K562 (cell line): ENCODE data around the gene ZNF350. TPM values are rescaled to one million over a fixed set of nuclear protein-coding genes. Genes with fewer than 3 reads are reported as not detected.

ENCODE experiments used
- FOXJ3 ChIP-seq: sonication (generic); formaldehyde crosslinking; IDR thresholded peaks from 2 replicates; pipeline ENCODE4 v1.4.0; 2020; ENCODE audit warnings: mild to moderate bottlenecking, missing genetic modification reagents
- MCM2 ChIP-seq: fragments of 450-650 bp; IDR thresholded peaks from 2 replicates; pipeline ENCODE4 v1.6.1; 2017; ENCODE audit warnings: low read depth, mild to moderate bottlenecking
- MCM5 ChIP-seq: fragments of 450-650 bp; IDR thresholded peaks from 2 replicates; pipeline ENCODE4 v1.6.1; 2016; ENCODE audit warnings: low read depth
- PRPF4 ChIP-seq: fragments of 200-400 bp; formaldehyde crosslinking; IDR thresholded peaks from one replicate; pipeline ENCODE4 v1.6.1; 2017; ENCODE audit warnings: low read length, low read depth, mild to moderate bottlenecking; ENCODE audit not compliant: insufficient read depth, poor library complexity, severe bottlenecking
- SNIP1 ChIP-seq: fragments of 450-650 bp; IDR thresholded peaks from 2 replicates; pipeline ENCODE4 v1.7.1; 2017; ENCODE audit warnings: low read depth, mild to moderate bottlenecking
- TOE1 ChIP-seq, 2 experiments: fragments of 450-650 bp in 1 of 2; sonication (generic) in 1 of 2; formaldehyde crosslinking in 1 of 2; IDR thresholded peaks; 2 replicates each; pipeline versions ENCODE4 v1.7.1 to v1.8.0; 2016 to 2022; ENCODE audit warnings: borderline replicate concordance in 2 of 2, mild to moderate bottlenecking in 2 of 2, antibody characterized with exemption in 1 of 2, inconsistent platforms in 1 of 2, low read depth in 1 of 2, missing genetic modification reagents in 1 of 2, moderate library complexity in 1 of 2
- TSC22D4 ChIP-seq: fragments of 450-650 bp; IDR thresholded peaks from 2 replicates; pipeline ENCODE4 v1.6.1; 2016; ENCODE audit warnings: missing genetic modification characterization, missing biosample characterization, control low read depth
- U2AF1 ChIP-seq: fragments of 200-400 bp; formaldehyde crosslinking; optimal IDR thresholded peaks from 2 replicates; pipeline ENCODE3; 2017; ENCODE audit warnings: mild to moderate bottlenecking, low read depth, low read length, moderate library complexity
- ZBTB49 ChIP-seq: sonication (generic); formaldehyde crosslinking; IDR thresholded peaks from 2 replicates; pipeline ENCODE4 v1.8.0; 2022; ENCODE audit warnings: missing genetic modification reagents, mild to moderate bottlenecking, borderline replicate concordance
- ZNF253 ChIP-seq: fragments of 250-450 bp; sonication (Bioruptor Pico); conservative IDR thresholded peaks from 2 replicates; pipeline ENCODE4 v1.6.1; 2021; ENCODE audit warnings: mild to moderate bottlenecking
- ZNF395 ChIP-seq: fragments of 200-800 bp; sonication (Bioruptor generic); IDR thresholded peaks from 2 replicates; pipeline ENCODE4 v1.6.1; 2017; ENCODE audit warnings: missing genetic modification characterization, missing compliant biosample characterization
- ZNF449 ChIP-seq: fragments of 250-450 bp; sonication (Bioruptor Pico); IDR thresholded peaks from 2 replicates; pipeline ENCODE4 v1.8.0; 2022; ENCODE audit warnings: moderate library complexity, mild to moderate bottlenecking, inconsistent platforms
- polyA plus RNA-seq, 8 experiments: library from polyadenylated mRNA; depleted of rRNA in 4 of 8; stranded (reverse) in 5 of 8; unstranded in 3 of 8; fragments of >200 nt; fragmentation: Nextera tagmentation in 2 of 8; fragmentation: Illumina TruSeq in 1 of 8; extraction: Ambion mirVana in 2 of 8; extraction: Trizol in 1 of 8; gene quantifications; 2 replicates each; pipeline versions ENCODE4 v1.2.1 to v1.2.3, GENCODE V29; 2011 to 2014; ENCODE audit warnings: inconsistent platforms in 1 of 8, missing spikeins in 1 of 8
- total RNA-seq, 7 experiments: library from RNA; depleted of rRNA in 6 of 7; stranded (reverse); fragments of >200 nt in 6 of 7; fragmentation: Illumina TruSeq in 2 of 7; extraction: Trizol in 2 of 7; gene quantifications; 2 replicates each; pipeline versions ENCODE4 v1.2.1 to v1.2.3, GENCODE V29; 2011 to 2021; ENCODE audit warnings: low replicate concordance in 1 of 7
- TF ChIP-seq, protein P1 (sequence below): sonication (generic); formaldehyde crosslinking; IDR thresholded peaks from 2 replicates; pipeline ENCODE4 v1.8.0; 2022; ENCODE audit warnings: mild to moderate bottlenecking, missing genetic modification reagents
- TF ChIP-seq, protein P2 (sequence below): fragments of 250-450 bp; sonication (Bioruptor Pico); IDR thresholded peaks from 2 replicates; pipeline ENCODE4 v1.5.0; 2021; ENCODE audit warnings: mild to moderate bottlenecking, moderate library complexity

Gene ZNF350
- total and polyA plus RNA-seq, 9 of the 15 experiments (the other 6 are each of a cell fraction or from before 2014, with no cell fraction given): 1.7 to 4.8 (median 2.9) TPM

GRCh38 chr19:52028027-52028779 is 41.6 kb upstream of the ZNF350 start, which contains the start of gene ZNF614 (continued):
- no peak for TF ChIP-seq FOXJ3
- no peak for TF ChIP-seq MCM2
- TF ChIP-seq U2AF1: no peak
- TF ChIP-seq MCM5: no peak
- TF ChIP-seq ZBTB49: 0 out of 2 replicates have a peak, but pooled peaks have one; percentile 51
- TF ChIP-seq PRPF4: no peak
- TF ChIP-seq, protein P1, sequence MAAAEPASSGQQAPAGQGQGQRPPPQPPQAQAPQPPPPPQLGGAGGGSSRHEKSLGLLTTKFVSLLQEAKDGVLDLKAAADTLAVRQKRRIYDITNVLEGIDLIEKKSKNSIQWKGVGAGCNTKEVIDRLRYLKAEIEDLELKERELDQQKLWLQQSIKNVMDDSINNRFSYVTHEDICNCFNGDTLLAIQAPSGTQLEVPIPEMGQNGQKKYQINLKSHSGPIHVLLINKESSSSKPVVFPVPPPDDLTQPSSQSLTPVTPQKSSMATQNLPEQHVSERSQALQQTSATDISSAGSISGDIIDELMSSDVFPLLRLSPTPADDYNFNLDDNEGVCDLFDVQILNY: no peak; the same call in 1 of the 2 replicates
- TF ChIP-seq SNIP1: no peak
- peak; percentile 52; the same call in 1 of the 2 replicates for TF ChIP-seq TOE1 (IDR thresholded peaks at IDR 0.05; ENCODE audit: borderline replicate concordance)
- no peak for TF ChIP-seq TOE1 (CRISPR knock-in tag; IDR thresholded peaks at IDR 0.05; ENCODE audit: borderline replicate concordance, low read depth)
- no peak for TF ChIP-seq ZNF449 (CRISPR knock-in tag)
- TF ChIP-seq ZNF395 (CRISPR knock-in tag): peak; percentile 59; the same call in 1 of the 2 replicates
- no peak for TF ChIP-seq TSC22D4 (tag)
- TF ChIP-seq ZNF253: no peak
- TF ChIP-seq, protein P2, sequence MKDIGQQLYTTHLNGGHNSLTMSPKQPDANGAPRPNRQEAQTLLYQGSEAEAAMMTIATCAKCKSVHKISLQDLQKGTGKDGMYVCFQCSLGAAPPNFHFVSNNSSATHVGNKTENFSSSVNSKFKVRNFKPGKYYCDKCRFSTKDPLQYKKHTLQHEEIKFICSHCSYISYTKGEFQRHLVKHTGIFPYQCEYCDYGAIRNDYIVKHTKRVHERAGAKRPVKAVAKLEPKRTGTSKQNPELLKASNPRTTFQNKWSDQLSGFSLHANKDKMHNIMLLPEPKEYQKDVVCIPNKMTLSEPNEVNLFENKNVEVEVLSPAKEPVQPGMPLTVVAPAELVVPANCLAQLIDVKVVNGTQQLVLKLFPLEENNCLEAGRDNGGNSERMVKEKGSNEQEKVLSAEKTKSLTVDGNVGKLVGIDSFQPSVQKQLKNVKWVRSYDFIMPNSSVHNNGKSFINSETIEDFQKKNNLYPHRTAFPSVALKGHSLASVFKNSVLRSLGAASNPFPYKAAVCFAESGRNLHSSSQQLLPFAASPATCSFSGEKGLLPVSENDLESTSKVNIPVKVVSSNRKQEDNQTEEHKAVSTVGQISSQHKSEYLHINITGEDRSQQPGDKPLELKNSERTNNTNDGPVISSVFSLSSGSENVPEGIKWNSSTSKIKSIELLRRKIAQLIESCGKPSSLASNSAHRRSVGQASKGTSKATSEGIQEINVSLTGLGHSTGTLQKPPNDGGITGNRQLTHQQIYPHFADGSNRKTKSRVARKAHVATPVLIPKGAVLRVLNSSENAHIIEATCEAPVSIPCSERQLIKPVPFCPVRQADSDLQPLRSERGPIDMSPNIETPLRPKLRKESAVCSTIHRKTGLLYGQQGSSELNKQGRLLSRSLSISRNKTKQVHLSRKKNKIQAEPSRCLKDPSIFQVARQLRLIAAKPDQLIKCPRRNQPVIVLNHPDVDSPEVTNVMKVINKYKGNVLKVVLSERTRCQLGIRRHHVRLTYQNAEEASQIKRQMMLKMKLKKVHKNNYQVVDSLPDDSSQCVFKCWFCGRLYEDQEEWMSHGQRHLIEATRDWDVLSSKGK (CRISPR knock-in tag): no peak
